Lung (tissue), 12 donors: Measurements from ENCODE around the gene GMPR. TPM values are rescaled to one million over a fixed set of nuclear protein-coding genes. Genes with fewer than 3 reads are reported as not detected.

Source experiments
- ATAC-seq: fragments of 200-7000 bp; cut with Tn5 transposase; one replicate; pipeline ENCODE4 v1.9.1; 2020; ENCODE audit warnings: moderate number of reproducible peaks; ENCODE audit not compliant: insufficient read depth, low FRiP score
- DNase-seq, 3 donors: peaks; one replicate each; pipeline ENCODE4 v3.0.0-alpha.2; 2013 to 2017
- H3K27ac ChIP-seq, 2 donors: one replicate each; pipeline ENCODE4 v1.5.1; 2013; ENCODE audit warnings: mild to moderate bottlenecking in 2 of 2, moderate library complexity in 2 of 2, control low read depth in 1 of 2, inconsistent platforms in 1 of 2, low read depth in 1 of 2, low read length in 1 of 2
- H3K27me3 ChIP-seq, 3 donors: one replicate each; pipeline ENCODE4 v1.5.1; 2013; ENCODE audit warnings: low read length in 2 of 3; ENCODE audit not compliant: control insufficient read depth in 3 of 3, insufficient read depth in 3 of 3
- H3K36me3 ChIP-seq, 4 donors: one replicate each; pipeline ENCODE4 v1.5.1; 2013; ENCODE audit warnings: low read length in 4 of 4, mild to moderate bottlenecking in 1 of 4, moderate library complexity in 1 of 4; ENCODE audit not compliant: control insufficient read depth in 4 of 4, insufficient read depth in 4 of 4
- H3K4me1 ChIP-seq, 5 donors: one replicate each; pipeline ENCODE4 v1.5.1; 2013; ENCODE audit warnings: low read length in 5 of 5, mild to moderate bottlenecking in 2 of 5, moderate library complexity in 1 of 5; ENCODE audit not compliant: control insufficient read depth in 5 of 5, insufficient read depth in 5 of 5
- H3K4me3 ChIP-seq: one replicate; pipeline ENCODE4 v1.5.1; 2013; ENCODE audit warnings: mild to moderate bottlenecking, control low read depth, moderate library complexity
- H3K9ac ChIP-seq, 2 donors: one replicate each; pipeline ENCODE4 v1.5.1; 2013; ENCODE audit warnings: low read length in 2 of 2, control low read depth in 1 of 2; ENCODE audit not compliant: insufficient read depth in 1 of 2
- H3K9me3 ChIP-seq, 4 donors: one replicate each; pipeline ENCODE4 v1.5.1; 2013; ENCODE audit warnings: low read length in 3 of 4, mild to moderate bottlenecking in 1 of 4, moderate library complexity in 1 of 4; ENCODE audit not compliant: control insufficient read depth in 4 of 4, insufficient read depth in 3 of 4
- CTCF ChIP-seq: IDR thresholded peaks from 2 replicates; pipeline ENCODE4 v1.5.1; 2012; ENCODE audit warnings: mild to moderate bottlenecking; ENCODE audit errors: control extremely low read depth, extremely low read depth
- WGBS, 2 donors: extraction: QIAGEN DNeasy Blood & Tissue Kit; methylation state at CpG; one replicate each; pipeline ENCODE4 v1.1.7; 2013; 5-methylcytosine and 5-hydroxymethylcytosine counted together
- polyA plus RNA-seq, 2 donors: library from polyadenylated mRNA; stranded (reverse); fragments of 200-250 nt; gene quantifications; one replicate each; pipeline ENCODE4 v1.2.1, GENCODE V29; 2013
- total RNA-seq, 2 donors: library from RNA; depleted of rRNA in 1 of 2; stranded (reverse); fragments of >200 nt in 1 of 2; gene quantifications; one replicate each; pipeline ENCODE4 v1.2.1, GENCODE V29; 2014 to 2021
- donor health status: control.
- donor health status: control.
- donor health status: Bipolar disorder and iron deficiency.
- donor health status: healthy.
- donor health status: DM: yes; HTN: yes; CAD: no.

The GMPR gene
- total and polyA plus RNA-seq, 4 donors, result 8.6 to 16.6 (median 12.9) TPM

DNA sequence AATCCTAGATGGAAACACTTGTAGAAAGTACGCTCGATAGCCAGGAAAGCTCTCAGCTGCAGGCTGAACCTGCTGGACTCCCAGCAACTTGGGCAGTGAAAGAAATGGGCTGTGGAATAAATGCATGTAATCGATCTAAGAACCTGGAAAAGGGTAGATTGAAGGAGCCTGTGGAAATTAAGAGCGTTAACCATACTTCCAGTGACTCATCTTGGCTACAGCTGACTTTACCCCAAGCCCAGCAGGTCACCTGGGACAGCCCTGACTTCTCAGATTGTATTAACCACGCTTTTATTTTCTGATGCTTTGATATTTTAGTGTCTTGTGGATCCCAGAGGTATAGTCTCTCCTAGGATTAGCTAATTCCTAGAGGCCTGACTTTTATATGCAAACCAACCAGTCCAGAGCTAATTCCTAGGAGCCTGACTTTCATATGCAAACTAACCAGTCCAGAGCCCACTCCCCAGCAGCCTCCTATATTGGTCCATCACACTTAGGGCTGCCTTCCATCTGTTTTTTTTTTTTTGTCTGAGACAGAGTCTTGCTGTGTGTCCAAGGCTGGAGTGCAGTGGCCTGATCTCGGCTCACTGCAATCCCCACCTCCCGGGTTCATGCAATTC lies 86.3 kb downstream of the GMPR start:
- no peak for DNase-seq
- H3K9me3 ChIP-seq, result peaks cover 0 to 2% (median 0%) of the 10 kb centered on the region in 4 donors
- no peak overlapping the region for H3K27ac ChIP-seq
- H3K4me3 ChIP-seq, result no peak overlapping the region
- WGBS, 2 donors, result 91 to 97% methylated on average over 7 of the region's 7 CpGs
- TF ChIP-seq CTCF, result no peak
- peaks cover 8 to 26% (median 16%) of the 10 kb centered on the region in 5 donors for H3K4me1 ChIP-seq
- no peaks in the 10 kb centered on the region for H3K27me3 ChIP-seq
- H3K9ac ChIP-seq, result no peak overlapping the region
- H3K36me3 ChIP-seq, result peaks cover 0 to 20% (median 14%) of the 10 kb centered on the region in 4 donors
- no peak for ATAC-seq

DNA sequence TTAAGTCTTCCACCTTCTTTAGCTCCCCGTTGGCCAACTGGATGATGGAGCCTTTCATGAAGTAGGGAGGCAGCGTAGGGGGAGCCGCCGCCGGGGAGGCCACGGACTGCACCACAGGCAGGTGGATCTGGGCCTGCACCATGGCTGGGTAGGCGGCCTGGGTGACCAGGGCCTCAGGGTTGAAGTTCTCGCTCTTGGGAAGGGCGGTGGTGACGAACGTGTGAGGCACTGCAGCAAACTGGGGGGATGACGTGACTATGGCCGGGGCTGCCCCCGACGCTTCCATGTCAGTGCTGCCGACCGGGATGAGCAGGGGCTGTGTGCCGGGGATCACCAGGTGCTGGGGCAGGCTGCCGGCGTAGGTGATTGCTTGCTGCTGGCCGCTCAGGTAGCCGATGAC lies 88.1 kb downstream of the GMPR start:
- TF ChIP-seq CTCF, result no peak
- Histone ChIP-seq H3K9me3 (peaks cover 0 to 2% (median 0%) of the 10 kb centered on the region in 4 donors), H3K36me3 (peaks cover 0 to 20% (median 14%) of the 10 kb centered on the region in 4 donors), H3K4me1 (peaks cover 4 to 16% (median 5%) of the 10 kb centered on the region in 5 donors), H3K4me3 (no peak overlapping the region), H3K9ac (no peak overlapping the region), H3K27ac (no peak overlapping the region), H3K27me3 (no peaks in the 10 kb centered on the region)
- ATAC-seq, result no peak
- 98 to 99% methylated on average over 22 of the region's 22 CpGs for WGBS, 2 donors
- DNase-seq, result no peak

DNA sequence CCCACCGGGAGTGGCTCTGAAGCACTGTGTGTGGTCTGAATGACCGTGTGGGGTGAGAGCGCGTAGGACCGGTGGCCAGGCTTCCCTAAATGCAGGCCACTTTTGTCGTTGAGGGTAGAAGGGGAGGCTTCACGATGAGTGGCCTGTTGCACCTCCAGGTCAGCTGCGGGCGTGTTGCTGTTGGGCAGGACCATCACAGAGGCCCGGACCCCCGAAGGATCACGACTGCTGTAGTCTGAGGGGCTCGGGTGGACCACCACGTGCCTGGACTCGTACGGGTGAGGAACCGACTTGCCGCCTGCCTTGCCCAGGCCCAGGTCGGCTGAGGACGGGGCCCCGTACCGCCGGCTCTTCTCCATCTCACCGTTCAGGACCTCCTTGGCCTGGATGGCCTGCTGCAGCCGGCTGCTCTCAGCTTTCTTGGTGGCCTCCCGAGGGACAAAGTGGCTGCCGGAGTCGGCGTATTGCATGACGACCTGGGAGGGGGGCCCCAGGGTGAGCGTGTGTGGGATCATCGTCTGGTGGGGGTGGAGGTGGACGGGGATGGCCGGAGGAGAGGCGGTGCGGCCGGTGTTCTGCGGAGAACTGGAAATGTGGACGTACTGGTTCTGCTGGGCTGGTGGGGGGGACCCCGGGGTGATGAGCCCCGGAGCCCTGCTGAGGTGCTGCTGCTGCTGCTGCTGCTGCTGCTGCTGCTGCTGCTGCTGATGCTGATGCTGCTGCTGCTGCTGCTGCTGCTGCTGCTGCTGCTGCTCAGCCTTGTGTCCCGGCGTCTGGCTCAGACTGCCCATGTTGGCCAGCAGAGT lies 88.8 kb downstream of the GMPR start:
- DNase-seq, result no peak
- no peaks in the 10 kb centered on the region for H3K27me3 ChIP-seq
- H3K4me3 ChIP-seq, result no peak overlapping the region
- no peak overlapping the region for H3K9ac ChIP-seq
- H3K36me3 ChIP-seq, result peaks cover 0 to 20% (median 13%) of the 10 kb centered on the region in 4 donors
- WGBS, 2 donors, result 95 to 98% methylated on average over 43 of the region's 43 CpGs
- no peak for ATAC-seq
- H3K4me1 ChIP-seq, result peaks cover 2 to 15% (median 5%) of the 10 kb centered on the region in 5 donors
- peaks cover 0 to 2% (median 0%) of the 10 kb centered on the region in 4 donors for H3K9me3 ChIP-seq
- H3K27ac ChIP-seq, result no peak overlapping the region
- TF ChIP-seq CTCF, result no peak
